GM20431 (cell line): ENCODE measurements around the gene AKT3.
"Not testable (repeated sequence)": the region's sequence is repeated elsewhere in the genome, so short reads cannot be mapped to it uniquely, and the experiment has no call there.

ENCODE experiments used
- in situ Hi-C: fragments of 300-500 bp; cut with MseI, MboI; formaldehyde crosslinking; loops from one replicate; pipeline ENCODE4 v1.15.0; 2020; ENCODE audit warnings: low sequenced_read_pairs; ENCODE audit not compliant: unreplicated experiment

Gene AKT3

GRCh38 chr1:243850202-243850451 lies at the start of gene AKT3:
TSS of gene AKT3 (minus strand) at chr1:243850243. CDS start at chr1:243843170, 7,073 bp downstream.
- in situ Hi-C loops = no loop called here

GRCh38 chr1:243898278-243898677 lies 48.2 kb upstream of the AKT3 start:
- in situ Hi-C loops = no loop called here

- in situ Hi-C loops = no loop called here
Observed at GRCh38 chr1:243896313-243896712, 46.3 kb upstream of the AKT3 start.

GRCh38 chr1:243892456-243892855 lies 42.4 kb upstream of the AKT3 start:
- in situ Hi-C loops = no loop called here

GRCh38 chr1:243890576-243890975 lies 40.5 kb upstream of the AKT3 start:
- in situ Hi-C loops = no loop called here

GRCh38 chr1:243885806-243886205 lies 35.8 kb upstream of the AKT3 start:
- in situ Hi-C loops = no loop called here

- in situ Hi-C loops = no loop called here
Observed at GRCh38 chr1:243884603-243885002, 34.6 kb upstream of the AKT3 start.

- in situ Hi-C loops = no loop called here
Observed at GRCh38 chr1:243883551-243883950, 33.5 kb upstream of the AKT3 start.

GRCh38 chr1:243882276-243882675 lies 32.2 kb upstream of the AKT3 start:
- in situ Hi-C loops = no loop called here

- in situ Hi-C loops = not testable (repeated sequence)
Observed at GRCh38 chr1:243877058-243877457, 27.0 kb upstream of the AKT3 start.

GRCh38 chr1:243855616-243856318 lies 5.7 kb upstream of the AKT3 start:
- in situ Hi-C loops = no loop called here

GRCh38 chr1:243851765-243852164 lies 1.7 kb upstream of the AKT3 start:
- in situ Hi-C loops = no loop called here

GRCh38 chr1:243851257-243851756 lies 1.3 kb upstream of the AKT3 start:
- in situ Hi-C loops = no loop called here

- in situ Hi-C loops = no loop called here
Observed at GRCh38 chr1:243850452-243851256, 611 bp upstream of the AKT3 start.

GRCh38 chr1:243849421-243850201 lies 432 bp downstream of the AKT3 start:
- in situ Hi-C loops = no loop called here

GRCh38 chr1:243848858-243849420 lies 1.1 kb downstream of the AKT3 start:
- in situ Hi-C loops = no loop called here

- in situ Hi-C loops = no loop called here
Observed at GRCh38 chr1:243848165-243848857, 1.7 kb downstream of the AKT3 start.

GRCh38 chr1:243846761-243847160 lies 3.3 kb downstream of the AKT3 start:
- in situ Hi-C loops = no loop called here

- in situ Hi-C loops = no loop called here
Observed at GRCh38 chr1:243845888-243846287, 4.2 kb downstream of the AKT3 start.

GRCh38 chr1:243844186-243844585 lies 5.9 kb downstream of the AKT3 start:
- in situ Hi-C loops = no loop called here
